ENCODE data around the gene MIEN1.

DNA sequence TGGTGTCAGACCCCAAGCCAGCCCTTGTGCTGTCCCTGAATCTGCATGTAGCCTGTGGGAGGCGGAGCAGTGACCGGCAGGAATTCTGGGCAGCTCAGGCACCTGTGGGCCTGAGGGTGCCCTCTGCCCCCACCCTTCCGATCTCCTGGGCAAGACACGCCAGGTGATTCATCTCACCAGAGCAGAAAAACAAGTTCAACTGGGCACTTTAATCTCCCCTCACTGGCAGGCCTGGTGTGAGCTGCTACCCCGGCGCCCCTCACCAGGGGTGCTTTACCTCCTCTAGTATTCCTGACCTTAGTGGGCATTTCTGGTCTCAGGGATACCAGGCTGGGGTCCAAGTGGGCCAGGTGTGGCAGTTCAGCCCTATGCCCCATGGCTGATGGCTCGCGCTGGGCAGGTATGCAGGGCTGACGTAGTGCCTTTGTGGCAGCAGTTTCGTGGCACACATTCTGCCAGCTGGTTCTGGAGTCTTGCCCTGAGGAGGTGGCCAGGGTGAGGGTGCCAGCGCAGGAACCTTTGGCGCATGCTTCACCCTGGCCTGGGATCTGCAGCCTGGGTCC, 24.5 kb downstream of the MIEN1 start:
- TF ChIP-seq ZNF274 (IDR thresholded peaks at IDR 0.05; ENCODE audit: low read depth, low read length) (no peak), YY1 (IDR thresholded peaks at IDR 0.05; ENCODE audit: insufficient read depth, insufficient read length) (no peak), SUZ12 (IDR thresholded peaks at IDR 0.05; ENCODE audit: extremely low read depth, insufficient read depth, insufficient read length) (no peak)
